ES-I3 (cell line): ENCODE results near the gene RCSD1.
A peak's percentile ranks its signal among the peaks of the same experiment; 100 is the strongest.

Source experiments
- H3K36me3 ChIP-seq: 2 replicates; pipeline ENCODE4 v1.6.1; 2013; ENCODE audit warnings: mild to moderate bottlenecking, low read length, control low read depth, moderate library complexity; ENCODE audit not compliant: insufficient read depth
- H3K4me1 ChIP-seq: 2 replicates; pipeline ENCODE4 v1.6.1; 2013; ENCODE audit warnings: mild to moderate bottlenecking, control low read depth, low read length; ENCODE audit not compliant: insufficient read depth
- H3K9ac ChIP-seq: 2 replicates; pipeline ENCODE4 v1.6.1; 2013; ENCODE audit warnings: low read depth, mild to moderate bottlenecking, low read length, moderate library complexity
- H3K9me3 ChIP-seq: 2 replicates; pipeline ENCODE4 v1.6.1; 2013; ENCODE audit warnings: mild to moderate bottlenecking, low read length, moderate library complexity; ENCODE audit not compliant: control insufficient read depth, insufficient read depth

RCSD1 gene

DNA sequence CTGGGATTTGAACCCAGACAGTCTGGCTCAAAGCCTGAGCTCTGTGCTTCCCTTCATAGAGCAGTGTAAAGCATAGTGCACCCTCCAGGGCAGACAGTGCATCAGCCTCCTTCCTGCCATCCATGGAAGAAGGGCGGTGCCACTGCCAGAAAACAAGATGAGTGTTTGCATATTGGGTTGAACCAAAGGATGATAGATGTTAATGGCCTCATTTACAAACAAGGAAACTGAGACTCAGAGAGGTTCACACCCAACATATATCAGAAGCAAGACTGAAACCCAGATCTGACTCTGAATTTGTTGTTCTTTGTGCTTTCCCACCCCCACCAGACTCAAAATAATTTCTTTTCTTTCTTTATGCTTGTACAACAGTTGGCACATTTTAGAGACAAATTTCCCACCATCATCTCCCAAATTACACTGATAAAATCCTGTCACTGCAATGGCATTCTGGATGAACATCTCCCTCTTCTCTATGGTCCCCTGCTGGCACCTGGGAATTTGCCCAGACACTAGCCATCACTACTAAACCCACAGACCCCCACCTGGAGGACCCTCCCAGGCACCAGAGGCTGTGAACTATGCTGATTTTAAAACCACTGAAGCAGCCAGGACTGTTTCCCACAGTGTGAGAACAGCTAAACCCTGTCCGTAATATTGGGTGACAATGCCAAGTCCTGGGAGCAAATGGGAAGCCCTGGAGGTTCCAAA is 46.3 kb downstream of the RCSD1 start:
- H3K4me1 ChIP-seq: peaks cover 10% of the 10 kb centered on the region; the same call in 1 of the 2 replicates
- no peak overlapping the region for H3K9ac ChIP-seq
- no peaks in the 10 kb centered on the region for H3K9me3 ChIP-seq
- H3K36me3 ChIP-seq: no peaks in the 10 kb centered on the region

DNA sequence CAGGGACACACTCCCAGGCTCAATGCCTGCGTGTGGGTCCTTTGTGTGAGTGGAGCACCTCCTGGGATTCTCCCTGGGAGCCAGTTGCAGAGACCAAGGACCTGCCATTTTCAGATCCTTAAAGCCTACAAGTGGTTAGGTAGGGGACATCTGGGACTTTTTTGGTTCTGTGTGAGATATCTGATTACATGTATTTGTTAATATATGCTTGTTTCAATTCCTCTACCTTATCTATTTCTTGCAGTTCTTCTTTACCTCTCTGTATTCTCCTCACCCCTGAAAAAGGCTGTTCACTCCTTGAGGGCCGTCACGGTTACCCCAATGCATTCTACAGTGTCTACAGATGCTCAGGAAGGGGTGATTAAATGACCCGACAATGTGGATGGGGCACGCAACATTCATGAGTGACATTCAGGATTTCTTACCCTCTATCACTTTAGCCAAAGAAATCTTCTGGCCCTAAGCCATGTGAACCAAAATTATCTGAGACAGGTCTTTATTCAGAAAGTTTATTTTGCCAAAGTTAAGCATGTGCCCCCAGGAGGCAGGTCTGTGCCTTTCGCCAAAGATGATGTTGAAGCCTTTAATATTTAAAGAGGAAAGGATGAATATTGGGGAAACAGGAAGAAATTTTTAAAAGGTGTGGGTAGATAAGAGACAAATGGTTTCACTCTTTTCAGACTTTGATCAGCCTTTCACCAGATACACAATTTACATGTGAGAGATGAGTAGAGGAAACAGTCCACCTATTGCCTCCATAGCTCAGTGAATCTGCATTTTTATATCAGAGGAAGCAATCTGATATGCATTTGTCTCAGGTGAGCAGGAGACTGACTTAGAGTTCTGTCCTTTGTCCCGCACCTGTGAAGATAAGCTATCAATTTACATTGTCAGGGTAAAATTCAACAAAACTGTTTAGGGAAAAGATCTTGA is 47.1 kb downstream of the RCSD1 start:
- Histone ChIP-seq H3K36me3 (no peaks in the 10 kb centered on the region), H3K9ac (no peak overlapping the region), H3K4me1 (peaks cover 10% of the 10 kb centered on the region; the same call in 1 of the 2 replicates), H3K9me3 (no peaks in the 10 kb centered on the region)

DNA sequence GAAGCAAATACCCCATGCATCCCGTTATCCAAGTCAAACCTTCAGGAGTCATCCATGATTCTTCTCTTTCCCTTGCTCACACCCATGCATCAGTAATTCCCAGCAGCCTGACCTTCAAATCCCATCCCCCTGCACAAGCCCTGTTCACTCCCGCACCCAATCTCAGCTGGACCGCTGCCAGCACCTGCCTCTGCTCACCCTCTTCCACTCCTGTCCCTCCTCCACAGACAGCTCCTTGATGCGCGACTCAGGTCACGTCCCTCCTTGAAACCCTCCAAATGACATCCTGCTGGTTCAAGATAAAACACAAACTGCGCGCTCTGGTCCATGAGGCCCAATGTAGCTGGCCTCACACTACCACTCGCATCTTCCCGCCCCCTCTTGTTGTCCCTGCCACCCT is 48.4 kb downstream of the RCSD1 start:
- Histone ChIP-seq H3K9me3 (no peaks in the 10 kb centered on the region), H3K36me3 (no peaks in the 10 kb centered on the region), H3K4me1 (peaks cover 16% of the 10 kb centered on the region), H3K9ac (no peak overlapping the region)

DNA sequence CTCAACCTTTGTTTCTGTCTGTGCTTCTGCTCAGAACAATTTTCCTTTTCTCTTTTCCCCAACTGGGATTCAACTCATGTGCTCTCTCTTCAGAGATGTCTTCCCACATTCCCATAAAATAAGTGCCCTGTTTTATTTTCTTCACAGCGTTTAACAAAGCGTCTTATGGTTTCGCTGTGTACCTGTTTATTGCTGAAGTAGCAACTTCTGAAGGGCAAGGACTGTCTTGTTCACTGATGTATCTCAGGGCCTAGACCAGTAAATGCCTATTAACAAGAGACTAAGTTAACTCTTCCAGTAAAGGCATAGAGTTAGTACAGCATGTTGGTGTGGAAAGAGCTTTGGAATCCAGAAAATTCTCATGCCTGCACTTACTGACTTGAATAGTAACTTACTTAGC is 48.8 kb downstream of the RCSD1 start:
- H3K36me3 ChIP-seq: no peaks in the 10 kb centered on the region
- peaks cover 19% of the 10 kb centered on the region for H3K4me1 ChIP-seq
- H3K9me3 ChIP-seq: no peaks in the 10 kb centered on the region
- no peak overlapping the region for H3K9ac ChIP-seq

DNA sequence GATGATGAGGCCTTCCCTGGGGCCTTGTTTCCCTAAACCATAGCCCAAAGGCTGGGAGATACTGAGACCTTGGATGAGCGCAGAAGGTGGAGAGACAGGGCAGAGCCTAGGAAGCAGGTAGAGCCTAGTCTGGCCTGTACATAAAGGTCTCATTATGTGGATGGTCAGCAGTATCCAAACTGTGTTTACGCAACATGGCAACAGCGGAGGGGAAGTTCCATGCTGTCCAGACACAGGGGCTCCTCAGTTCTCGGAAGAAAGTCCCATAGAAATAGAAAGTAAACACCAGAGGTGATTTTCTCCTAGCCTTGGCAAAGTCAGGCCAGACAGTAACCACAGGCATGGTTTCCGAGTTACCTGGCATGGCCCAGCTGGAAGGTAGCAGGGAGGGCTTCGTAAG is 49.7 kb downstream of the RCSD1 start:
- H3K36me3 ChIP-seq: no peaks in the 10 kb centered on the region
- no peak overlapping the region for H3K9ac ChIP-seq
- peaks cover 24% of the 10 kb centered on the region for H3K4me1 ChIP-seq
- no peaks in the 10 kb centered on the region for H3K9me3 ChIP-seq

DNA sequence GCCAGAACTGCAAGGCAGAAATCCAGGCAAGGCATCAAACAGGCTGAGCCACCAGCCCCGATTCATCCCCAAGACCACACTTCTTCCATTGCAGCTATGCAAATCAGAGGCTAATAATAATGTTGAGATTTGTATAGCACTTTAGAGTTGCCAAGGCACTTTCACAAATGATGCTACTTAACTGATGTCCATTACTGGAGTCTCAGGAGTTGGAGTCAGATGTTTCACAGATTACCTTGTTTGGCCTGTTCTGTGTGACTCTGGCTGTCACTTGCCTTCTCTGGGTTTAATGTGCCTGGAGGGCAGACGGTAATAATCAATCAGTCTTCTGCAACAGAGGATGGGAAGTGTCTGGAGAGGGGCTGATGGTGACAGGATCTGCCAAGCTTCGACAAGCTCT is 51.0 kb downstream of the RCSD1 start:
- H3K4me1 ChIP-seq: peaks cover 33% of the 10 kb centered on the region
- H3K9ac ChIP-seq: no peak overlapping the region
- no peaks in the 10 kb centered on the region for H3K9me3 ChIP-seq
- H3K36me3 ChIP-seq: no peaks in the 10 kb centered on the region

DNA sequence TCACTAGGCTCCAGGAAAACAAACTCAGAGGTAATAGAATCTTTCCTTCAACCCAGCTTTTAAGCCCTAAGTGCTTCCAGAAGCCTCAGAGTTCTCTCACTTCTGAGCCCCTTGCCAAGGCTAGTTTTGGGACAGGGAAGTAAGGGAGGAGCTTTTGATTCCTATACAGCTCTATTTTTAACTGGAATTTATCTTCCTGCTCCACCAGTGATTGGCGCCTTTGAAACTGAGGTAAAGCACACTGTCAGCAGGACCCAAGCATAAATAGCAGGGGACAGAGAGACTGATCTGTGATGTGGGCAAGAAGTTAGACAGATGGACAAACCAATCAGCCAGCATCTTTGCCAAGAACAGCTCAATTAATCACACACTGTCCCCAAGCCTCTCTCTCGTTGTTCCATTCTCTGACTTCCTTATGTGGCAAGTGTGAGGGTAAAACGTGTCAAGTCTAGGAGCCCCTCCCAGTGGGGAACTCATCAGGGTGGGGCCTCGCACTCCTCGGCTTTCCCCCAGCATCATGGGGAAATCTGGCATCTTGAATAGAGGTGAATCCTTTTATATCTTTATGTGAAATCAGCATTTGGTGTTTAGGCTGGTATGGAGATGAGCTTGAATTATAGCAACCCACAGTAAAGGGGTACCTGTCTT is 51.5 kb downstream of the RCSD1 start:
- no peak overlapping the region for H3K9ac ChIP-seq
- peaks cover 33% of the 10 kb centered on the region for H3K4me1 ChIP-seq
- no peaks in the 10 kb centered on the region for H3K9me3 ChIP-seq
- no peaks in the 10 kb centered on the region for H3K36me3 ChIP-seq

DNA sequence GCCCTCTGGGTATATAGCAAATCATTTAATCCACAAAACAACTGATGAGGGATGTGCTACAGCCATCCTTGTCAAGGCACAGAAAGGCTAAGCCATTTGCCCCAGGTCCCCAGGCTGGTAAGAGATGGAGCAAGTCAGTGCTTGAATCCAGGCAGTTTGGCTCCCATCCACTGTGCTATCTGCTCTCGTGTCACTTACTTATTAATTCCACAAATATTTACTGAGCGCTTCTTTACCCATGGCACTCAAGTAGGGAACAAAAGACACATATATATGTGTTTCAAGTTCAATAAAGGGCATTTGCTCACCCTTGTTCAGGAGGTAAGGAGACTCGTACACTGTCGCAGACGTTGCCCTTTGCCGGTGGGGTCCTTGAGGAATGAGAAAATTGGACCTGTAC is 53.2 kb downstream of the RCSD1 start:
- Histone ChIP-seq H3K9me3 (no peaks in the 10 kb centered on the region), H3K4me1 (peaks cover 24% of the 10 kb centered on the region), H3K36me3 (no peaks in the 10 kb centered on the region), H3K9ac (no peak overlapping the region)

DNA sequence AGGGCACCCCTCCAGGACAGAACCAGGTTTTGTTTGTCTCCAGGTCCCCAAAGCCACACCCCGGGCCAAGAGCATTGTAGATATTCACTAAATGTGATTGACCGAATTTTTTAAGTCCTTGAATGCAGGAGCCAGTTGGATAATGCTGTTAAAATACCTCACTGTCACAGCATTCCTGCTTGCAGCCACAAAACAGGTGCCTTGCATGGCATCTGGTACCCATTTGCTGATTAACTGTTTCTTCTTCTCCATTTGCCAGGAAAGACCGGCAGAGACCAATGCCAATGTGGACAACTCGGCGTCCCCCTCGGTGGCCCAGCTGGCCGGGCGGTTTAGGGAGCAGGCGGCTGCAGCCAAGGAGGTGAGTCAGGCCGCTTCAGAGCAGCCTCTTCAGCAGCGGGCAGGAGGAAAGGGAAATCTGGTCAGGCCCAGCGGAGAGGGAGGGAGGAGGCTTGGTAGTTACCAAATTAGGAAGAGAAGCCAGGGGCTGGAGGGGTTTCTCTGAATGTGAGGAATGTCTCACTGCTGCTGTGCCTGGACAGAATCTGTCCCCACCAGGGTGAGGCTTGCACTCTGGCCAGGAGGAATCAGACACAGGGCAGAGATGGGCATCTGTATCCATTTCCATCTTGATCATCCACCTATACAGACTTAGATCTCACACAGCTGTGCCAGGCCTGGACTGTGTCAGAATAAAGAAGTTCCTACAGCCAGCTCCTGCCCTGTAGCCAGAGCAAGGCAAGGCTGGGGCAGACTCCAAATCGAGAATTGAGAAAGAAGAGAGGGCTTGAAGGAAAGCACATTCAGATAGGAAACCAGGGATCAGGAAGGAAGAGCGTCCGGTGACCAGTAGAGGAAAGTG is 53.8 kb downstream of the RCSD1 start:
- H3K9ac ChIP-seq: 0 out of 2 replicates have a peak overlapping the region, but pooled peaks have one; percentile 1
- peaks cover 24% of the 10 kb centered on the region for H3K4me1 ChIP-seq
- no peaks in the 10 kb centered on the region for H3K36me3 ChIP-seq
- no peaks in the 10 kb centered on the region for H3K9me3 ChIP-seq

DNA sequence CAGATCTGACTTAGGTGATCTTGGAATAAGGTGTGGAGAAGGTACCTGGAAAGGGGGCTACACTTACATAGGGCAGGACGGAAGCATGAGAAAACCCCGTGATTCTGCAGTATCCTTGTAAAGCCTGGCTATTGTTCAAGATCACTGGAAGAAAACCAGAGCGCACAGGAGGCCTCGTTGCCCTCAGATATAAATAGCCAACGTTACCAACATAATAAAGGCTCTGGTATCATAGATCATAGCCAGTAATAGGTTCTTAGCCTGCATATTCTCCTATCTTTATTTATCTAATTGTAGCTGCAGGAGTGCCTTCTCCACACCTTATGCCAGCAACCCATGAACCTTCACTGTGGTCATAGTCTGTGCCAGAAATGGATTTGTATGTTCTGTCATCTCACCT is 55.8 kb downstream of the RCSD1 start:
- H3K36me3 ChIP-seq: no peaks in the 10 kb centered on the region
- no peaks in the 10 kb centered on the region for H3K9me3 ChIP-seq
- no peak overlapping the region for H3K9ac ChIP-seq
- H3K4me1 ChIP-seq: peaks cover 24% of the 10 kb centered on the region

DNA sequence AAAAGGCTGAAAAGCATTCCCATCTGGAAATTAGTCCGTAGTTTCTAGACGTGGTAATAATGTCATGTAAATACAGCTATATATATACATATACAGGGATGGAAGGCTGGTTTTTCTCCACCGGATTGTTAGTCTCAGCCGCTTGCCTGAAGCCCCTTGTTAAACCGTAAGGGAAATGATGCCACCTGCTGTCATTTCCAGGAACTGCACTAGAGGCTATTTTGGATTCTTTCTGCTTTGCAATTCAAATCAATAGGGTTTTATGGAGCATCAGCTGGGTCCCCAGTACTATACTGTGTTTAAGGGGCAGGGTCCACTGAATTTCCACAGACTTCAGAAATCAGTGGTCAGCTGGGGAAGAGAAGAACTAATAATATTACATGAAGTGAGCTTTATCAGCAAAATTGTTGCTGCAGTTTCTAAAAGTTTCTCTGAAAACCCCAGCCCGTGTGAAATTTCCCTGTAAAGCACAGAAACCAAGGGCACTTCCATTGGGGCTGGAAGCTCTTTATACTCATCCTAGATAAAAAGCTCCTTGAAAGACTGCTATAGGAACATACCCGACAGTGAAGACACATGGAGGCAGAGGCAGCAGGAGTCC is 58.0 kb downstream of the RCSD1 start:
- no peak overlapping the region for H3K9ac ChIP-seq
- peaks cover 22% of the 10 kb centered on the region for H3K4me1 ChIP-seq
- no peaks in the 10 kb centered on the region for H3K9me3 ChIP-seq
- no peaks in the 10 kb centered on the region for H3K36me3 ChIP-seq

DNA sequence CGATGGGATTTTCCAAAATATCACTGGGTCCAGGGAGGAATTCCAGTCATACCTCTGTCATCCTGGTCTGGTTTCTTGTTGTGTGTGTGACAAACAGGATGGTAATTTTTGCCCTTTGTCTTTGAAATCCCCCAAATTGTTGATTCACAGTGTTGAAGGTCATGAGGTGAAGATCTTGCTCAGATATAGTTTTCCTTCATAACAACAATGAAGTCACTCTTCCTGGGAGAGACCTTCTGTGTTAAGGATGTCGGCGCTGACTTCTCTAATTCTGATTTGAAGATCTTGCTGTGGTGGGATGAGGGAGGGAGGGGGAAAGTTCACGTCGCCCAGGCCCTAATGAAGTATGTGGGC is 59.5 kb downstream of the RCSD1 start:
- Histone ChIP-seq H3K9me3 (no peaks in the 10 kb centered on the region), H3K36me3 (no peaks in the 10 kb centered on the region), H3K4me1 (peaks cover 10% of the 10 kb centered on the region), H3K9ac (no peak overlapping the region)

DNA sequence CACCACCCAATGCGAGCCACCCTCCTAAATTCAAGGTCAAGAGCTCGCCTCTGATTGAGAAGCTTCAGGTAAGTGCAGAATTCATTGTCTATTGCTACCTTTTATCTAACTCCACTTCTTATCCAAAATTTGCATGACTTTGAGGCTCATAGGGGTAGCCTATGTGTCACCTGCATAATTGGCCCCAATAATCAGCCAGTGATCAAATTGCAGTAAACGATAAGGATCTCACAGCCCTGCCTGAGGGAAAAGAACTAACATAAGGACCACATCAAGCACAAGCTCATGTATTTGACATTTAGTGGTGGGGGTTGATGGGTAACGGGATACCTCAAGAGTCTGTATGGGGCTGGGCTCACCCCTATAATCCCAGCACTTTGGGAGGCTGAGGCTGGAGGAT is 60.0 kb downstream of the RCSD1 start:
- H3K4me1 ChIP-seq: peaks cover 6% of the 10 kb centered on the region
- H3K36me3 ChIP-seq: no peaks in the 10 kb centered on the region
- H3K9me3 ChIP-seq: no peaks in the 10 kb centered on the region
- H3K9ac ChIP-seq: no peak overlapping the region
